HG03442 (cell line): ENCODE measurements around the gene CERCAM.
A peak's percentile ranks its signal among the peaks of the same experiment; 100 is the strongest.

Source experiments
- ATAC-seq: cut with Tn5 transposase; IDR thresholded peaks from one replicate; pipeline ENCODE4 v1.9.1; 2021; ENCODE audit warnings: mild to moderate bottlenecking, moderate library complexity; ENCODE audit not compliant: unreplicated experiment

Gene CERCAM, protein sequence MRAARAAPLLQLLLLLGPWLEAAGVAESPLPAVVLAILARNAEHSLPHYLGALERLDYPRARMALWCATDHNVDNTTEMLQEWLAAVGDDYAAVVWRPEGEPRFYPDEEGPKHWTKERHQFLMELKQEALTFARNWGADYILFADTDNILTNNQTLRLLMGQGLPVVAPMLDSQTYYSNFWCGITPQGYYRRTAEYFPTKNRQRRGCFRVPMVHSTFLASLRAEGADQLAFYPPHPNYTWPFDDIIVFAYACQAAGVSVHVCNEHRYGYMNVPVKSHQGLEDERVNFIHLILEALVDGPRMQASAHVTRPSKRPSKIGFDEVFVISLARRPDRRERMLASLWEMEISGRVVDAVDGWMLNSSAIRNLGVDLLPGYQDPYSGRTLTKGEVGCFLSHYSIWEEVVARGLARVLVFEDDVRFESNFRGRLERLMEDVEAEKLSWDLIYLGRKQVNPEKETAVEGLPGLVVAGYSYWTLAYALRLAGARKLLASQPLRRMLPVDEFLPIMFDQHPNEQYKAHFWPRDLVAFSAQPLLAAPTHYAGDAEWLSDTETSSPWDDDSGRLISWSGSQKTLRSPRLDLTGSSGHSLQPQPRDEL

DNA sequence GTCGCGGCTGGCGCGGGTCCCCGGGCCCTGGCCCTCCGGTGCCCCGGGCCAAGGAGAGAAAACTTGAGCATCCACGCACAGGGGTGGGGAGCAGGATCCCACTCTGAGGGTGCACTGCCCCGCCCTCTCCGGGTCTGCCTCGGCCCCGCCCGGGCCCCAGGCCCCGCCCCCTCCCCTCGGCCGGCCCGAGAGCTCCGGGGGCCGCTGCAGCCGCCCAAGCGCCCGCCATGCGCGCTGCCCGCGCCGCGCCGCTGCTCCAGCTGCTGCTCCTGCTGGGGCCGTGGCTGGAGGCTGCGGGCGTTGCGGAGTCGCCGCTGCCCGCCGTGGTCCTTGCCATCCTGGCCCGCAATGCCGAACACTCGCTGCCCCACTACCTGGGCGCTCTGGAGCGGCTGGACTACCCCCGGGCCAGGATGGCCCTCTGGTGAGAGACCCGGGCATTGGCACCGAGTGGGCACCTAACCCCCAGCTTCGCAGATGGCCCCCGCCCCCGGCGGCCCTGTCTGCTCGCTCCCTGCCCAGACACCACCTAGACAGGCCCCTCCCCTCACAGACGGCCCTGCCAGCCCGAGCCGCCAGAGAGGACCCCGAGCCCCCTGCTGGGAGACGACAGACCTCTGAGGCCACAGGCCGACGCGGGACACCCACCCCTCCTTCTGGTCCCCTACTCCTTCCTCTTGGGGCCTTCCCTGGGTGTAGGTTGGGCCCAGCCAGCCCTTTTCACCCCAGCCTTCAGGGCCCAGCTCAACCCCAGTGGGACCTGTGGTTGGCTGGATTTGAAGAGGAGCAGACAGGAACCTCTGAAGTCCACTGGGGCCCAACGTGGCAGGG, at the start of gene CERCAM:
Gene CERCAM, plus strand, starts transcription at position 207 of the 831 bp plus-strand sequence. Its CDS starts 21 bp downstream, at position 228.
- peak; percentile 69 for ATAC-seq

DNA sequence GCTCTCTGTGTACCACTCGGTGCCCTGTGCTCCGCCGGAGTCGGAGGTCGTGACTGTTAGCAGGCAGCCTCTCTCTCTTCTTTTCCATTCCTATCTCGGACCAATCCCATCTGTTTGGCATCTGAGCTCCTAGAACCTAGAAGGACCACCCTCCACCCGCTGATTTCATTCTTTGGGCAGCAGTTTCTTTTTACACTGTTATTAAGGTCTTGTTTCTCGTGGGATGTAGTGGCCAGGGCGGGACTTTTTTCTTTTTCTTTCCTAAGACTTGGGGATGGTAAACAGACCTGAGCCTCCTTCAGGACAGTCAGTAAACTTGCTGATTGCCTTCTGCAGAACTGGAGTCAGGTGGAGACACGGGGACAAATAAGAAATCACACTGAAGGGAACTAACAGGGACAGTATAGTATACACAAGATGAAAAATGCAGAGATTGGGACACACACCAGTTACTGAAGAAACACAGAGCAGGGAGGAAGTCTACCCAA, 49.0 kb upstream of the CERCAM start:
- no peak for ATAC-seq

DNA sequence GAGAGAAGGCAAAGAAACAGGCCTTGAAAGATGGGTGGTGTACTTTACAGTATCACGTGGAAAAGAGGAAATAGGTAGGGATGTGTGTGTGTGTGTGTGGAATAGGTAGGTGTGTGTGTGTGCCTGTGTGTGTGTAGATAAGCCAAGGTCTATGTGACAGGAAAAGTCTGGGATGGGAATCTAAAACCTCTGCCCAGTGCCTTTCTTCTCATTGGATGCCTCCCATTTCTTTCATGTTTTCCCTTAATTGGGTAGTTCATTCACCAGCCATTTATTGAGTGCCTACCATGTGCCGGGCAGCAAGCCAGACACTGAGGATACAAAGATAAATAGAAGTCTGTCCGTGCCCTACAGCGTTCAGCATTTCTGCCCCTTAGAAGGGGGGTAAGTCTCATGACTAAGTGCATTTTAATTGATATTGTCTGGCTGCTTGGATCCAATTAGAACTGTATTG, 48.4 kb upstream of the CERCAM start:
- no peak for ATAC-seq

DNA sequence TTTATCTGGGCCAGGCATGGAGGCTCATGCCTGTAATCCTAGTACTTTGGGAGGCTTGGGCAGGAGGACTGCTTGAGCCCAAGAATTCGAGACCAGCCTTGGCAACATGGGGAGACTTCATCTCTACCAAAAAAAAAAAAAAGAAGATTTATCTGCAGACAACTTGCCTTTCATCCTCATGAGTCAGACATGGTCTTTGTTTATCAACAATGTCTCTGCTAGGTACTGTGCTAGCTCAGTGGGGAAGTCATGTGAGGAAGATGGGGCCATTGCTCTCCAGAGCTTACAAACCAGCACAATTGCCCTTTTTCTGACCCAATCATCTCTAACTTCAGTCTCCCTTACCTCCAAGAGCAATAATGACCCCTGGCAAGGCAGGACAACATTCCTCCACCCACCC, 47.9 kb upstream of the CERCAM start:
- no peak for ATAC-seq

DNA sequence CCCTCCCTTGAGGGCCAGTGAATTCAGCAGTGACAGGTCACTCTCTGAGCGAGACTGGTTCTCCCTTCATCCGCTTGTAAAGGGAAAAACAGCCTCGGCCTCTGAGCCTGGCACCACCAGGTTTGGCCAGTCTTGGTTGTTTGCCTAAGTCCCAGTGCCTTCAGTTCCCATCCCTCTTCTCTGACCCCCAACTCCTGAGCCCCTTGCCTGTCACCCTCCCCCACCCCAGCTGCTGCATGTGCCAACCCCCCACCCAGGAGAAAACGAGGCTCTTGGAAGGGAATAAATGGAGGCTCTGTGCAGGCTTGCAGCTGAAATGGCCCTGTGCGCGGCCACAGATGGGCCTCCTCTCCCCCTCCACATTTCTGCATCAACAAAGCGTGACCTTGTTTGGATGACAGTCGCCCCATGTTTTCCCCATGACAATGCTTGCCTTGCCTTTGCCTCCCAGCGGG, 46.4 kb upstream of the CERCAM start:
- ATAC-seq: no peak

DNA sequence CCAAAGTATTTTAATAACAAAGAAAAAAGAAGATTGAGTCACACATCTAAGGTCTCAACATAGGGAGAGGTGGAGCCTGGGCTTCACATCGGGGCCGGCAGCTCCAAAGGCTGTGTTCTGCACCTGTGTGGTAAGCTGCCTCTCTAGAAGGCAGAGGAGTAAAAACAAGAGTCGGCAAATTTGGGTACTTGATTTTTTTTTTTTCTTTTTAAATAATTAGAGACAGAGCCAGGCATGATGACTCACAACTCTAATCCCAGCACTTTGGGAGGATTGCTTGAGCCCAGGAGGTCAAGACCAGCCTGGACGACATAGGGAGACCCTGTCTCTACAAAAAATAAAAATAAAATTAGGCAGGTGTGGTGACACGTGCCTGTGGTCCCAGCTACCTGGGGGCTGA, 44.8 kb upstream of the CERCAM start:
- ATAC-seq: no peak

DNA sequence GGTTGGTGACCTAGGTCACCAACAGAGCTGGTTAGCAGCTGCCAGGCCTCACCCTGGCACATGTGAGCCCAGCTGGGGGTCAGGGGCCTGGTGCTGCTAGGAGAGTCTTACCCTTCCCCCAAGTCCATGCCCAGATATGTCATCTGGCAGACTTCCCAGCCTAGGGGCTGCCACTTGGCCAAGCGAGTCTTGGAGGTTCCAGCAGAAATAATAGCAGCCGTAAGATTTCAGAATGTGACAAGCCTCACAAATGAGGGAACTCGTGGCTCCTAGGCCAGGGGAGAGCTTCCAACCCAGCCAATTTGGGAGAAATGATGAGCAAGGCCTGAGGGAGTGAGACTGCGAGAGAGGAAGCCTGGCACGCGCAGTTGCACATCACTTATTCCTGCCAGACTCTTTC, 38.4 kb upstream of the CERCAM start:
- no peak for ATAC-seq

DNA sequence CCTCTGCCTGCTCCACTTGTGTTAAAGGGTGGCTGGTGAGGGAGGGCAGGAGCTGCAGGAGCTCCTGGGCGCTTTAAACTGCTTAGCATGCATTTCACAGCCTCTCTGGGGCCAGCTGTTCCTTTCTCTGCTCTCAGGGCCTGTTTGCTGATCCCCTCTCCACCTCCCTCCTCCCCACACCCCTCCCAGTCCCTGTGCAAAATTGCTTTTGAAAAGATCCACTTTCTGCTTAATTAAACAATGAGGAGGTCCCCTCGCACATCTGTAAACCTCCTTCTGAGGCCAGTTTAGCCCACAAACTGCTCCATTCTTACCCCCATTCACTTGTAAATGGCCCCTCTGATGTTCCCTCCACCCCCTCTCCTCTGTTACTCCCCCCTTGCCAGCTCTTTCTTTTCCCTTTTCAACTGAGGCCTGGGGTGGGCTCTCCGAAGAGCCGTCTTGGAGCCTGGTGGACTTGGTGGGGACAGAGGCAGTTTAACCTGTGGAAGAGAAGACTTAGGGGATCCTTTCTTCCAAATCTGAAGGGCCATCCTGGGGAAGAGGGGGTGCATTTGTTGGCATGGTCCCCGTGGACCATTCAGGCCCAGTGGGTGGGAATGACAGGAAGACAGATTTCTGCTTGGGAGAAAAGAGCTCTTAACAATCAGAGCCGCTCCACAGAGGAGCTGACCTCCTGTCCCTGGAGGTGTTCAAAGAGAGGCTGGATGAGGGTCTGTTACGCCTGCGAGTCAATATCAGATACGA, 37.5 kb upstream of the CERCAM start:
- no peak for ATAC-seq

DNA sequence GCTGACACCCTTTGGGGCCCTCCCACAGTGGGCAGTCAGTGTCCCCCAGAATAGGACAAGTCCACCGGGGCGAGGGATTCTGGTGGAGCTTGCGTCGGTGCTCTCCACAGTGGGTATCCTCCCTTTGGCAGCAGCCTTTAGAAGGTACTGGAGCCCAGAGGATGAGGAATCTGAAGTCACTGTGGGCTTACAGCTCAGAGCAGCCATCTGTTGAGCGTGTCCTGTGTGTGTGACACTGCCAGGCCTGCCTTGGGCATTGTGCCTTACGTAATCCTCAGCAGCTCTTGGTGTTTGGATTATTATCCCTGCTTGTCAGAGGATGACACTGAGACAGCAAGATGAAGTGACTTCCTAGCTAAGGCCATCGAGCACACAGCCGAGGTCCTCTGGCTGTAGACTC, 36.9 kb upstream of the CERCAM start:
- ATAC-seq: no peak

DNA sequence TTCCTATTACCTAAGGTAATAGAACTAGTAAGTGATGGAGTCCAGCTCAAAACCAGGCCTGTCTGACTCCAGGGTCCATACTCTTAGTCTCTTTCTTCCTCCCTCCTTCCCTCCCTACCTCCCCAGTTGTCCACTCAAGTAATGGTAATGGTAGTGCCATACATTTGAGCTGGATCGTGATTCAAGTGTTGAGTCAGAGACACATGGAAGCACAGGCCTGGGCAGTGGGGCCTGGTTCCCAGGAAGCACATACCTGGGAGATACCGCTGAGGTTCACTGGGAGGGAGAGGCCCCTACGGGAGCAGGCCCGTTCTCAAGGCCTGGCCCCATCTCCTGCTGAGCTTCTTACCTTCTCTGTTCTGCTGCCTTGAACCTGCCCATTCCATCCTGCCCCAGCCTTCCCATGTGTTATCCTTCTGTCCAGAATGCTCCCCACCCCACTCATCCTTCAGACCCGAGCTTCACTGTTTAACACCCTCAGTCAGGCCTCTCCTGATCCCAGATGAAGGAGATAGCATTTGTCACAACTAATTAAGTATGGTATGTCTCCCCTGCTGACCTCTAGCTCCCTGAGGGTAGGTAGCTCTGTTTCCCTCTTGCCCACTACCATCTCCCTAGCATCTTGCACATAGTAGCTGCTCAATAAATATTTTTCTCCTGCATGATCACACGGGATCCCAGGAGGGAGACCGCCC, 35.7 kb upstream of the CERCAM start:
- ATAC-seq: no peak

DNA sequence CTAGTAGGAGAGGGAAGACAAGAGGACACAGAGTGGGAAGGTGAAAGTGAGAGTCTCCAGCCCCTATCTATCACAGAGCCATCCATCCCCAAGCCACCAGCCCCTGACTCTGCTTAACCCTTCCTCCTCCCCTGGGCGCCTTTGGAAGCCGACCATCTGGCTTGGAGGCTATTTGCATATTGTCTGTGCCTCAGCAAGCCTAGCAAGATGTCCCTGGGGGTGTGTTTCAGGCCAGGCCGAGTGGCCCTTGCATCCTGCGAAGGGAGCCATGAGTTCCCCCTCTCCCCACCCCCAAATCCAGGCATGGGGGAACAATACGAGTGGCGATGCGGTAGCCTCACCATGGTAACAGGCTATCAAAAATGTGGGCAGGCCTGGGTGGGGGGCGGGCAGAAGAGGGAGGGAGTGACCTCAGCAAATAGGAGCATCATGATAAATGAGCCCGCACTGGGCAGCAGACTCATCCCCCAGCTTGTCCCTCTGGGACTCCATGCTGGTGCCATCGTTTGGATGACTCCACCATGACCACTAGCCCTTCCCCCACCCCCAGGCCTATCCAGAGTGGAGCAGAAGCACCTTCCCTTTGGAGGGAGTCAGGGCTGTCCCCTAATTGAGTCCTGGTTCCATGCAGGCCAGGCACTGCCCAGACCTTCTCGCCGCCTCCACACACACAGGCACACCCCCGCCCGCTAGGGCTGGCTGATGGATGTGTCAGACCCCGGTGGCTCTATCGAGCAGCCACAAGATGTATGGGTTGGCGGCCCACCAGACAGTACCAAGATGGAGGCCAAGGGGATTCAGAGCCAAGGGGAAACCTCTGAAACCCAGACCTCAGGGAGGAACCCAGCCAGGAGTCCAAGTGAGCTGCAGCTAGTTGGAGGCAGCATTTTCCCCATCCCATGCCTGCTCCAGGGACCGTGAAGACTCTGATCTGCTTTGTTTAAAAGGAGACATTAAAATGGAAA, 34.9 kb upstream of the CERCAM start:
- no peak for ATAC-seq

DNA sequence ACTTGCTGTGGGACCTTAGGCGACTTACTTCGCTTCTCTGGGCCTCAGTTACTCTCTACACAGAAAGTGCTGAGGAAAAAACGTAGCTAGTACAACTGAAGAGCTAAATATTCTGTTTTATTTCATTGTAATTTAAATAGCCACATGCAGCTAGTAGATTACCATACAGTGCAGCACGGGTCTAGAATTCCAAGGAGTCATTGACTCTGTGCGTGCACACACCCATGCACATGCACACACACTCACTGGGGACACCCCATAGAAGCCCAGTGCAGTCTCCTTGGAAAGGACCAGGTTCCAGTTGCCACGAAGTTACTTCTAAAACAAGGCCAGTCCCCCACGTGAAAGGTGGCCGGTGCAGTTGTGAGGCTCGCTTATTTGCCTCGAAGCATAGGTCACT, 32.5 kb upstream of the CERCAM start:
- ATAC-seq: no peak

DNA sequence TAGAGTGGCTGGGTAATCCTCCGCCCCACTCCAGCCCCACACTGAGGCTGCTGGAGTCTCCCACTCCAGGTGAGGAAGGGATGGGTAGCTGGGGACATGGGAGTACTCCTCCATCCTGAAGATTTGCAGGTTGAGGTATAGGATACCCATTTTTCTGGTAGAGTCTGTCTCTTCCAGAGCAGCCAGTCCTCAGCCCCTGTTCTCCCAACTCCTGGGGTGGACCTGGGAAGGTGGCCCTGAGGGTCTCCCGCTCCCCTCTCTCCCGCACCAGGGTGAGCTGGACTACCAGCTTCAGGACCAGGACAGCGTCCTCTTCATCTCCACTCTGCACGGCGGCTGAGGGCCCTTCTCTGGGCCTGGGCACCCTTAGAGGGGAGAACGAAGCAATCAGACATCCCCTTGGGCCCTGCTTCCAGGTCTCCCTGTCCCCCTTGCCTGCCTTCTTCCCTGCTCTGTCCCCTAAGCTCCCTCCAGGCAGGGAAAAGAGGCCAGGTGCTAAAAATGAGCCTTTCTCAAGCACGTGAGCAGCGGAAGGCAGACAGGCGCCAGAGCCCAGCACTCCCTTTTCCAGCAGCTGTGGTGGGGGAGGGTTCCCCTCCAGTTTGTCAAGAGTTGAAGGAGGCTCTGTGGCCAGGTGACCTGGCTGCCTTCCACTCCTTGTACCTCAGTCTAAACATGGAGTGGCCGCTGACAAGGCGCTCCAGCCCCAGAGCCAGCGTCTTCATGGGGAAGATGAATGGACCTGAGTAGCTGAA, 31.1 kb upstream of the CERCAM start:
- ATAC-seq: no peak

DNA sequence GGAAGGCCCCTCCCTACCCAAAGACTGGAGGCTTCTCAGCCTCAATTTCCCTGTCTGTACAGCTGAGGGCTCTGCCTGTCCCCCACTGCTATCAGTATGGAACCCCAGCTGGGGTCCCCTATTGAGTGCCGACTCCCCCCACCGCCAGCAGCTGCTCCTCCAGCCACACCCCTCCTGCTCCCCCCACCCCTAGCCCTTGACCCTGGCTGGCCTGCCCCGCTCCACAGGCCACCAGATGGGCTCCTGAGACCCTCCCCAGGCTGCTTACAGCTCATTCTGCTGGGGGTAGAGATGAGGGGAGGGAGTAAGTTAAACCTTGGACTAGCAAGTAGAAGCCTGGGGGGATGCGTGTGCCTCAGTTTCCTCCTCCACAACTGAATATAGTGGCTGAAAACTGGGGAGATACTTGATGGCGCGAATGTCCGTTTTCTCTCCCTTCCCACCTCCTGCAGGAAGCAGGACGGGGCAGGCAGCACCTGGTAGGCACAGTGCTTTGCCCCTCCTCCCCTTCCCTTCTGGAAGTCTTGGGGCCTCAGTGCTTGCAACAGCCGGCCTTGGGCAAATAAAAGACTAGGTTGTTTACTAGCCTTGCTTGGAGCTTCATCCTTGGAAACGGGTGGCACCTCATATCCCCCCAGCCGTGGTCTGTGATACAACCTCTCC, 30.4 kb upstream of the CERCAM start:
- ATAC-seq: no peak

DNA sequence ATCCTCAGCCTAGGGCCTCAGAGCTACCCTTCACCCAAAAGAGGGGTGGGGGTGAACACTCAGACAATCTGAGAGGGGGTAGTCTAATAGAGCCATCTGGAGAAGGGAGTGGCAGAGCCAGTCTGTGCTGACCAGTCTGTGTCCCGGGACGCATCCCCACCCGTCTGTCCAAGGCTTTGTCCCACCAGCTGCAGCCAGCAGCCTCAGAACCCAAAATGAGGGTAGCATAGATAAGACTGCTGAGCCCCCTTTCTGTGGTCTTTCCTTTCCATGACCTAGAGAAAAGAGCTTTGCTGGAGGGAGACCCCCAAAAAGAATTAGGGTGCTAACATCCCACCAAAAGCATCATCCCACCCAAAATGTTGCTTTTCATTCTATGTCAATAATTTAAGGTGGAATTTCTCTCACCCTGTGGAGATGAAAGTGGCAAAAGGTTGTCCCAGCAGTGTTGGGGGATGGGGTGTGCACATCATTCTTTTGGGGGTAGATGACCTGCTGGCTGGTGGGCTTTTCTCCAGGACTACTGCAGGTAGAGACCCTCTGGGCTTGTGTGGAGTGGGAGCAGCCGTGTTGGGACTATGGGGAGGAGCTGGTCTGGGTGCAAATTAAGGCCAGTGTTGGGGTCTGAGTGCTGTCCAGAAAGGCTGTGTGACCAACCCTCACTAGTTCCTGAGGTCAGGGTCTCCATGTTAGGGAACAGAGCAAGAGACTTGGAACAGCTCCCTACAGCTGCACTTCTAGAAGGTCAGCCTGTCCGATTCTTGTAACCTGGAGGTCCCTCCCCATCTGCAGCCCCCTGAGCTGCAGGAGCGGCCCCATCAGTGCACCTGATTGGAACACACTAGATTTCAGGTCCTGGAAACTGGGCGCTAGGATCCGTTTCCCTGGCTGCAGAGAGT, 29.6 kb upstream of the CERCAM start:
- no peak for ATAC-seq

DNA sequence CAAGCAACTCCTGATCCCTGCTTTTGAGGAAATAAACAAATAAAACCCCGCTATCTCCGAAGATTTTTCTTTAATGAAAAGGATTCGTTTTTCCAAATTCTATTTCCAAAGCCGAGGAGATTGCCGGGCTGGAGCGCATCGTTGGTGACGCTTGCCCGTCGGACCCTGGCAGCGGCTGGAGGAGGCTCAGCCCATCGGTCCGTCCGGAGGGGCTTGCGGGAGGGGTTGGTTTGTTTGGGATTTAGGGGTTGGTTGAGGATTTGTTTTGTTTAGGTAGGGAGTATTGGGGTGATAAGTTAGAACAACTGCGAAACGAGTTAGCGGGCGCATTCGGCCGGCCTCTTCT, 28.7 kb upstream of the CERCAM start:
- no peak for ATAC-seq
